HCT116 (cell line): ENCODE results near the gene SPAG4.

Experiments used
- CEBPB ChIP-seq: IDR thresholded peaks from 2 replicates; pipeline ENCODE4 v1.6.1; 2012; ENCODE audit warnings: low read depth
- EZH2 ChIP-seq: fragments of 200-600 bp; sonication (generic); IDR thresholded peaks from 2 replicates; pipeline ENCODE4 v1.6.1; 2017; ENCODE audit warnings: antibody characterized with exemption, mixed run types
- MAX ChIP-seq: IDR thresholded peaks from 2 replicates; pipeline ENCODE4 v1.6.1; 2012
- POLR2A ChIP-seq: IDR thresholded peaks from 2 replicates; pipeline ENCODE4 v1.7.0; 2011; ENCODE audit warnings: borderline replicate concordance; ENCODE audit not compliant: insufficient read depth, insufficient read length; ENCODE audit errors: extremely low read depth
- RAD21 ChIP-seq: IDR thresholded peaks from 2 replicates; pipeline ENCODE4 v1.6.1; 2012; ENCODE audit warnings: low read depth, mild to moderate bottlenecking
- SRF ChIP-seq: IDR thresholded peaks from 2 replicates; pipeline ENCODE4 v1.6.1; 2012; ENCODE audit warnings: low read depth
- ZBTB33 ChIP-seq: IDR thresholded peaks from 2 replicates; pipeline ENCODE4 v1.6.1; 2011; ENCODE audit warnings: mild to moderate bottlenecking, low read length, moderate library complexity; ENCODE audit not compliant: insufficient replicate concordance; ENCODE audit errors: extremely low read depth
- TF ChIP-seq, protein P1 (sequence below), 3 experiments: fragments of 200-600 bp in 1 of 3; sonication (generic) in 1 of 3; IDR thresholded peaks in 2 of 3; conservative IDR thresholded peaks in 1 of 3; 2 replicates each; pipeline ENCODE4 v1.5.1; 2012 to 2017; ENCODE audit warnings: low read depth in 2 of 3, low read length in 2 of 3, antibody characterized with exemption in 1 of 3, borderline replicate concordance in 1 of 3, control low read depth in 1 of 3, mild to moderate bottlenecking in 1 of 3, mixed read lengths in 1 of 3, mixed run types in 1 of 3, moderate library complexity in 1 of 3; ENCODE audit not compliant: insufficient read depth in 1 of 3
- TF ChIP-seq, protein P2 (sequence below): IDR thresholded peaks from 2 replicates; pipeline ENCODE4 v1.6.1; 2012

- TF ChIP-seq MAX (no peak), CEBPB (no peak), ZBTB33 (no peak), POLR2A (no peak), EZH2 (no peak), SRF (no peak), RAD21 (no peak)
- TF ChIP-seq, protein P1, sequence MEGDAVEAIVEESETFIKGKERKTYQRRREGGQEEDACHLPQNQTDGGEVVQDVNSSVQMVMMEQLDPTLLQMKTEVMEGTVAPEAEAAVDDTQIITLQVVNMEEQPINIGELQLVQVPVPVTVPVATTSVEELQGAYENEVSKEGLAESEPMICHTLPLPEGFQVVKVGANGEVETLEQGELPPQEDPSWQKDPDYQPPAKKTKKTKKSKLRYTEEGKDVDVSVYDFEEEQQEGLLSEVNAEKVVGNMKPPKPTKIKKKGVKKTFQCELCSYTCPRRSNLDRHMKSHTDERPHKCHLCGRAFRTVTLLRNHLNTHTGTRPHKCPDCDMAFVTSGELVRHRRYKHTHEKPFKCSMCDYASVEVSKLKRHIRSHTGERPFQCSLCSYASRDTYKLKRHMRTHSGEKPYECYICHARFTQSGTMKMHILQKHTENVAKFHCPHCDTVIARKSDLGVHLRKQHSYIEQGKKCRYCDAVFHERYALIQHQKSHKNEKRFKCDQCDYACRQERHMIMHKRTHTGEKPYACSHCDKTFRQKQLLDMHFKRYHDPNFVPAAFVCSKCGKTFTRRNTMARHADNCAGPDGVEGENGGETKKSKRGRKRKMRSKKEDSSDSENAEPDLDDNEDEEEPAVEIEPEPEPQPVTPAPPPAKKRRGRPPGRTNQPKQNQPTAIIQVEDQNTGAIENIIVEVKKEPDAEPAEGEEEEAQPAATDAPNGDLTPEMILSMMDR (IDR thresholded peaks at IDR 0.05 in 2 of 3, conservative IDR thresholded peaks at IDR 0.05 in 1 of 3; ENCODE audit: borderline replicate concordance in 1 of 3, insufficient read depth in 1 of 3, low read depth in 2 of 3, low read length in 2 of 3): no peak
- TF ChIP-seq, protein P2, sequence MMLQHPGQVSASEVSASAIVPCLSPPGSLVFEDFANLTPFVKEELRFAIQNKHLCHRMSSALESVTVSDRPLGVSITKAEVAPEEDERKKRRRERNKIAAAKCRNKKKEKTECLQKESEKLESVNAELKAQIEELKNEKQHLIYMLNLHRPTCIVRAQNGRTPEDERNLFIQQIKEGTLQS: no peak
Observed at GRCh38 chr20:35657271-35657670, 41.6 kb downstream of the SPAG4 start.
